ENCODE results near the gene VSTM2L.

The VSTM2L gene

DNA sequence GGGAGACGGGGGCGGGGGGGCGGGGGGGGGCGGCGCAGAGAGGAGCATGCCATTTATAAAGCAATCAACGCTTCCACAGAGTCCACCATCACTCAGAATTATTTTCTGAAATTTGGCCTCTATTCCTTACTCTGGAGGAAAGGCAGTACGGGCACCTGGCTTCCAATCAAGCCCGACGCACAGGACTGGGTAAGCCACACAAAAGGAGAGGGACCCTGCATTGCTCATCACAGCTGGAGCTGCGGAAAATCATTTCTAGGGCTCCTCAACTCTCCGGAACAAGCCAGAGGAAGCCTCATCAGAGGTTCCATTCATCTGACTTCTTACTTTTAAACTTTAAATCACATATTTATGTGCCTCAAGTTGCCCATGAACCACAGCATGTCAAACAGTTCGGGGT is 74.4 kb downstream of the VSTM2L start:
- Histone ChIP-seq H3K4me3 (no peak overlapping the region), H3K9ac (ENCODE audit: insufficient read length) (no peak overlapping the region), H3K9me3 (ENCODE audit: low read depth, low read length) (no peaks in the 10 kb centered on the region), H3K27ac (no peak overlapping the region), H3K36me3 (ENCODE audit: insufficient read depth, low read length) (peaks cover under 1% of the 10 kb centered on the region; the same call in 1 of the 2 replicates)
- TF ChIP-seq EZH2 (IDR thresholded peaks at IDR 0.05): no peak
- TF ChIP-seq POLR2AphosphoS5 (IDR thresholded peaks at IDR 0.05; ENCODE audit: borderline replicate concordance, low read depth, low read length): no peak
- TF ChIP-seq FOXP2 (optimal IDR thresholded peaks at IDR 0.05; ENCODE audit: control extremely low read depth, extremely low read length, insufficient read depth): no peak
- no peak for DNase-seq (ENCODE audit: low read depth, low spot score)

DNA sequence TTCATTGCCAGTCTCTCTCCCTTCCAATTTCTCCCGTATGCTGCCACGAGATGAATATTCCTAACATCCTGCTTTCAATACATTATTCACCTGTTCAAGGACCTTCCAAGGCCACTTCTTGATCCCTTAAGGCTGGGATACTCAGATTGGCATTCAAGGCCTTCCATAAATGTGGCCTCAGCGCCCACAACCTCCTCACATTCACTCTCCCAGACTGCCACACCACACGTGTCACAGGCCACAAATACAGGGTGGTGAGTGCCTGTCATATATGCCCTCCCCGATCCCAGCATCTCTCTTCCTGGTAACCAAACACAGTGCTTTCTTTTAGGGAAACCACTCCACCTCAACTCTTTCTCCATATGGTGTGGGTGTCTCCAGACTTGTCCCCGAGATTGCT is 74.9 kb downstream of the VSTM2L start:
- peaks cover 5% of the 10 kb centered on the region for H3K36me3 ChIP-seq (ENCODE audit: insufficient read depth, low read length)
- no peaks in the 10 kb centered on the region for H3K9me3 ChIP-seq (ENCODE audit: low read depth, low read length)
- DNase-seq (ENCODE audit: low read depth, low spot score): no peak
- H3K9ac ChIP-seq (ENCODE audit: insufficient read length): no peak overlapping the region
- H3K4me3 ChIP-seq: no peak overlapping the region
- H3K27ac ChIP-seq: no peak overlapping the region
- TF ChIP-seq EZH2 (IDR thresholded peaks at IDR 0.05): no peak
- no peak for TF ChIP-seq FOXP2 (optimal IDR thresholded peaks at IDR 0.05; ENCODE audit: control extremely low read depth, extremely low read length, insufficient read depth)
- no peak for TF ChIP-seq POLR2AphosphoS5 (IDR thresholded peaks at IDR 0.05; ENCODE audit: borderline replicate concordance, low read depth, low read length)

DNA sequence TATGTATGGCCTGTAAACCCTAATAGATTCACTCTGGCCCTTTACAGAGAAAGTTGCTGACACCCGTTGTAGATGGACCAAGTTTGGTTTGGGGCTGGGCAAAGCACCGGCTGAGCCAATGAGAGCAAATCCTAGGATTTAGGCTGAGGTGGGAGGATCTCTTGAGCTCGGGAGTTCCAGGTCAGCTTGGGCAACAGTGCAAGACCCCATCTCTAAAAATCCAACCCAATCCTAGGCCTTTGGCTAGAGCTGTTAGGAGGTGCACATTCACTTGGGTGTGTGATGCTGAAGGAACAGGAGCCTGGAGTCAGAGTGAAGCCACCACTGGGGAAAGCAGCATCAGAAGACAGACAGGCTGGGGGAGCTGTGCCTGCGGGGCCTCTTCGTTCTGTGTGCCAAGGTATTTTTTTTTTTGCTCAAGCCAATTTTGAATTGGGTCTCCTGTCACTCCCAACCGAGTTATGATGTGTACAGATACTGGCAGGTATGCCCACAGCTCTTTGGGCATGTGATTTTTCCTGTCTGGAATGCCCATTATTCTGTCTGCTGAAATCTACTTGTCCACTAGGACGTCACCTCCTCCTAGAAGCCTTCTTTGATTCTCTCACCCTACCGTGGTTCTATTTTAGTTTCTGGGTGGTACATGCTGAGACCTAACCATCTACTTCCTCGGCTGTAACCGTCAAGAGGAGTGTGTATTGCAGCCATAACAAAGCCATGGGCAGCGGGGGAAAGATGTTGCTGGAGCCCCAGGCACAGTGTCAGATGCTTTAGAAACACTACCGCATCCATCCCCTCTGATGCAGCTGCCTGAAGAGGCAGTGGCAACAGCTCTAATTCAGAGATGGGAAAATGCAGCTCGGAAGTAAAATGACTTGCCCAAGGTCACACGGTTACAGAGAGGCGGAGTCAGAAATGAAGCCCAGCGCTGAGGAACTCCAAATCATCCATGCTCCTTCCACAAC is 76.4 kb downstream of the VSTM2L start:
- H3K4me3 ChIP-seq: no peak overlapping the region
- H3K9ac ChIP-seq (ENCODE audit: insufficient read length): no peak overlapping the region
- TF ChIP-seq FOXP2 (optimal IDR thresholded peaks at IDR 0.05; ENCODE audit: control extremely low read depth, extremely low read length, insufficient read depth) (no peak), EZH2 (IDR thresholded peaks at IDR 0.05) (no peak)
- no peak for DNase-seq (ENCODE audit: low read depth, low spot score)
- H3K36me3 ChIP-seq (ENCODE audit: insufficient read depth, low read length): peaks cover 14% of the 10 kb centered on the region
- H3K27ac ChIP-seq: no peak overlapping the region
- no peaks in the 10 kb centered on the region for H3K9me3 ChIP-seq (ENCODE audit: low read depth, low read length)

DNA sequence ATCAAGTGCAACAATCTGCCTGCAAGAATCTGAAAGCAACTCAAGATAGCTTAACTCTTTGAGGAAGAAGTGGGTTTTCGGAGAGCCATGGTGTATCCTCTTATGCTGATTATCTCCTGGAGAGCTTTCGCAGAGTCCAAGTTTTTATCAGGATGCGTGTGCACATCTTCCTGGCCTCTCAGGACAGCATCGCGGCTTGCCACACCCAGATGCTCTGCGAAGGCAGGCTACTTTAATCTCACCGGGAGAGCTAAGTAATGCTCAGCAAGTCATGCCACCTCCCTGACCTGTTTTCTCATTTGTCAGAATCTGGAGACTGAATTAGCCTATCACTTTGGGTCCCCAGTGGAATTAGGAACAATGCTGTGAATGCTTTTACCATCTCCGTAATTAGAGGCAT is 77.5 kb downstream of the VSTM2L start:
- no peak for DNase-seq (ENCODE audit: low read depth, low spot score)

DNA sequence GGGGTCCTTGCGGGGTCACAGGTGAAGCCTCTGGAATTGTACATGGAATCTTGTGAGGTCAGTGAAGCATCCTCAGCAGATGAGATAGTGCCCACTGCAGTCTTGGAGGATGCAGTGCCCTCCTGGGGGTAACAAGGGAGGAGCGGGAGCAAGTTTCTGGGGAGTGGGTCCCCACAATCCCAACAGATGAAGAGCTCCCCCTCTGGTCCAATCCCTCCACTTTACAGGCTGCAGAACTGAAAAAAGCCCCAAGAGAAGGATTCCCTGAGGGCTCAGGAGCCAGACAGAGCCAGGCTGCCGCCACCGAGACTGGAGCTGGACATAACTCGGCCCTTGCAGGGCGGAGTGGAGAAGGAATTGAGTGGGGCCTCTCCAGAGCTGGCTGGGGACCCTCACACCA is 77.9 kb downstream of the VSTM2L start:
- DNase-seq (ENCODE audit: low read depth, low spot score): no peak
- Histone ChIP-seq H3K4me3 (no peak overlapping the region), H3K27ac (no peak overlapping the region), H3K9me3 (ENCODE audit: low read depth, low read length) (no peaks in the 10 kb centered on the region), H3K36me3 (ENCODE audit: insufficient read depth, low read length) (peaks cover 14% of the 10 kb centered on the region), H3K9ac (ENCODE audit: insufficient read length) (no peak overlapping the region)
- TF ChIP-seq POLR2AphosphoS5 (IDR thresholded peaks at IDR 0.05; ENCODE audit: borderline replicate concordance, low read depth, low read length): no peak
- TF ChIP-seq FOXP2 (optimal IDR thresholded peaks at IDR 0.05; ENCODE audit: control extremely low read depth, extremely low read length, insufficient read depth): no peak
- TF ChIP-seq EZH2 (IDR thresholded peaks at IDR 0.05): no peak

More for the DNA sequence above, 77.5 kb downstream of the VSTM2L start:
- Histone ChIP-seq H3K9me3 (ENCODE audit: low read depth, low read length) (no peaks in the 10 kb centered on the region), H3K27ac (no peak overlapping the region), H3K36me3 (ENCODE audit: insufficient read depth, low read length) (peaks cover 14% of the 10 kb centered on the region), H3K9ac (ENCODE audit: insufficient read length) (no peak overlapping the region), H3K4me3 (no peak overlapping the region)
- TF ChIP-seq POLR2AphosphoS5 (IDR thresholded peaks at IDR 0.05; ENCODE audit: borderline replicate concordance, low read depth, low read length) (no peak), EZH2 (IDR thresholded peaks at IDR 0.05) (no peak), FOXP2 (optimal IDR thresholded peaks at IDR 0.05; ENCODE audit: control extremely low read depth, extremely low read length, insufficient read depth) (no peak)

GRCh38 chr20:37981568-37981967 is 78.6 kb downstream of the VSTM2L start:
- H3K36me3 ChIP-seq (ENCODE audit: insufficient read depth, low read length): peaks cover 16% of the 10 kb centered on the region
- no peak overlapping the region for H3K4me3 ChIP-seq
- no peak overlapping the region for H3K27ac ChIP-seq
- no peak overlapping the region for H3K9ac ChIP-seq (ENCODE audit: insufficient read length)
- TF ChIP-seq FOXP2 (optimal IDR thresholded peaks at IDR 0.05; ENCODE audit: control extremely low read depth, extremely low read length, insufficient read depth) (no peak), EZH2 (IDR thresholded peaks at IDR 0.05) (no peak), POLR2AphosphoS5 (IDR thresholded peaks at IDR 0.05; ENCODE audit: borderline replicate concordance, low read depth, low read length) (no peak)
- DNase-seq (ENCODE audit: low read depth, low spot score): no peak
- H3K9me3 ChIP-seq (ENCODE audit: low read depth, low read length): no peaks in the 10 kb centered on the region

- no peak overlapping the region for H3K9ac ChIP-seq (ENCODE audit: insufficient read length)
- no peaks in the 10 kb centered on the region for H3K9me3 ChIP-seq (ENCODE audit: low read depth, low read length)
- DNase-seq (ENCODE audit: low read depth, low spot score): no peak
- H3K27ac ChIP-seq: no peak overlapping the region
- TF ChIP-seq FOXP2 (optimal IDR thresholded peaks at IDR 0.05; ENCODE audit: control extremely low read depth, extremely low read length, insufficient read depth): no peak
- no peak for TF ChIP-seq EZH2 (IDR thresholded peaks at IDR 0.05)
- TF ChIP-seq POLR2AphosphoS5 (IDR thresholded peaks at IDR 0.05; ENCODE audit: borderline replicate concordance, low read depth, low read length): no peak
- peaks cover 25% of the 10 kb centered on the region for H3K36me3 ChIP-seq (ENCODE audit: insufficient read depth, low read length)
- H3K4me3 ChIP-seq: no peak overlapping the region
These were observed 80.4 kb downstream of the VSTM2L start for GRCh38 chr20:37983286-37983685.

DNA sequence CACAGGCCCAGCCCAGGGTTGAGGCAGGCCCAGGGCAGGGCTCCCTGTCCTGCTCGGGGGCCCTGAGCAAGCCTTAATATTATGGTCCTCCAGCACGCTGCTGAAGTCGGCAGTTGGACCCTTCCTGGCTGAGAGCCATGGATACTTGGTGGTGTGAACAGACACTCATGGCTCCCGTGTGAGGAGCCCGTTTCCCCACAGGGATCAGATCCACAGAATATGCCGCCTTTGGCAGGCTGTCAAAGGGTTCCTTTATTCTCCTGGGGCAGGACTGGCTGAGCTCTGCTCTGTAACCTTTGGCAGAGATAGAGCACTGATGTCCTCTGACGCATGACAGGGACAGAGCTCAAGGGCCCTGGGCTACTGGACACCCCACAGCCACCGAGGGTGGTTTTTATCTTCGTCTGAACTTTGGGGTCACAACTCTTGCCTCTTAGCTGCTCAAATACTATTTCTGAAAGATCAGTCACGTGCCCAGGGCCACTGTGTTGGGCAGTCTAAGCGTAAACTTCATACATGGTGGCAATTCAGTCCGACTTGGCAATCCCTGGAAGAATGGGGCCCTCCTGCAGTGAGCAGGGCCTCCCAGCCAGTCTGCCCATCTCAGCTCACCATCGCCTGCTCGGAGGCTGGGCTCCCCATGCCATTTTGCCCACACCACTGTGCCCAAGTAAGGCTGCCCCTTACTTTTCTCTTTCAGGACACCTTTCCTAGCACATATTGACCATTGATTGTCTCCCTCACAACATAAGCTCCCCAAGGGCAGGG is 81.3 kb downstream of the VSTM2L start:
- Histone ChIP-seq H3K4me3 (no peak overlapping the region), H3K9me3 (ENCODE audit: low read depth, low read length) (no peaks in the 10 kb centered on the region), H3K9ac (ENCODE audit: insufficient read length) (no peak overlapping the region), H3K36me3 (ENCODE audit: insufficient read depth, low read length) (peaks cover 33% of the 10 kb centered on the region), H3K27ac (no peak overlapping the region)
- TF ChIP-seq FOXP2 (optimal IDR thresholded peaks at IDR 0.05; ENCODE audit: control extremely low read depth, extremely low read length, insufficient read depth): no peak
- no peak for DNase-seq (ENCODE audit: low read depth, low spot score)

Measured in SK-N-MC (cell line).